Spleen (tissue), 7 donors: ENCODE measurements around the gene TOPORS.

ENCODE experiments used
- POLR2A ChIP-seq, 3 donors: fragments of 450-650 bp; IDR thresholded peaks; one replicate each; pipeline ENCODE4 v1.5.1; 2017; ENCODE audit warnings: antibody characterized with exemption in 3 of 3, mild to moderate bottlenecking in 1 of 3
- TF ChIP-seq, protein P1 (sequence below), 11 experiments: fragments of 200-600 bp in 7 of 11; fragments of 450-650 bp in 4 of 11; sonication (generic) in 4 of 11; IDR thresholded peaks in 8 of 11; conservative IDR thresholded peaks in 3 of 11; 1 replicate in 7 of 11; 2 replicates in 4 of 11; pipeline versions ENCODE4 v1.4.0 to v1.8.0; 2016 to 2021; ENCODE audit warnings: antibody characterized with exemption in 11 of 11, inconsistent platforms in 4 of 11, mild to moderate bottlenecking in 1 of 11
- donor health status: DM: no; HTN: no; CAD: no; lungs with moderate emphysema.
- donor health status: DM: no; HTN: no; CAD: no.
- donor health status: DM: no; HTN: no; CAD: no.

DNA sequence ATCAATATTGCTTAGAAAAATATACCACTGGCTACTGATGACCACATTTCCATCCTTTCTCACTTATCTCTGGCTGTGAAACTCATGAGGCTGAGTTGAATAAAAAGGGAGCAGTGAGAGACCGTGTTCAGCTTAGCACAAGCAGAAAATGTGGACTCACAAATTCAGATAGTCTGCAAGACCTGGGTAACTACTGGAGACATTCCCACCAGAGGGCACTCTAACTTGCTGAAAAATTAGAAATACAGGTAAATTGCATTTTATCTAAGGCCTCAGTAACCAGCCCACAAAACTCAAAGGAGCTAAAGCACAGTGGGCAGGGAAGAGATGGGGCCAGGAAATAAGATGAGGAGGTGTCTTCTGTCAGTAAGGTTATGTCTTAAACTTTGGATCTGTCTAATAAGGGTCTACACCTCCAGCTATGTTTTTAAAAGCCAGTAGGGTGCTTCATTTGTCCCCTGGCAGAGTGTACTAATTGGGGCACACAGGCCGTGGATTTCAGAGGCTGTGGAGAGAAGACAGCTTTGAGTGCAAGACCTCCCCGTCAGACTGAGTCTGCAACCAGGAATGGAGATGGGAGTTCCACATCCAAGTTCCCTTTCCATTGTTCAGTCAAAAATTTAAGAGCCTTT is 29.2 kb upstream of the TOPORS start:
- TF ChIP-seq, protein P1, sequence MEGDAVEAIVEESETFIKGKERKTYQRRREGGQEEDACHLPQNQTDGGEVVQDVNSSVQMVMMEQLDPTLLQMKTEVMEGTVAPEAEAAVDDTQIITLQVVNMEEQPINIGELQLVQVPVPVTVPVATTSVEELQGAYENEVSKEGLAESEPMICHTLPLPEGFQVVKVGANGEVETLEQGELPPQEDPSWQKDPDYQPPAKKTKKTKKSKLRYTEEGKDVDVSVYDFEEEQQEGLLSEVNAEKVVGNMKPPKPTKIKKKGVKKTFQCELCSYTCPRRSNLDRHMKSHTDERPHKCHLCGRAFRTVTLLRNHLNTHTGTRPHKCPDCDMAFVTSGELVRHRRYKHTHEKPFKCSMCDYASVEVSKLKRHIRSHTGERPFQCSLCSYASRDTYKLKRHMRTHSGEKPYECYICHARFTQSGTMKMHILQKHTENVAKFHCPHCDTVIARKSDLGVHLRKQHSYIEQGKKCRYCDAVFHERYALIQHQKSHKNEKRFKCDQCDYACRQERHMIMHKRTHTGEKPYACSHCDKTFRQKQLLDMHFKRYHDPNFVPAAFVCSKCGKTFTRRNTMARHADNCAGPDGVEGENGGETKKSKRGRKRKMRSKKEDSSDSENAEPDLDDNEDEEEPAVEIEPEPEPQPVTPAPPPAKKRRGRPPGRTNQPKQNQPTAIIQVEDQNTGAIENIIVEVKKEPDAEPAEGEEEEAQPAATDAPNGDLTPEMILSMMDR (IDR thresholded peaks at IDR 0.05 in 8 of 11, conservative IDR thresholded peaks at IDR 0.05 in 3 of 11), result peak in 9 of 11 experiments; percentile 16 to 57 (median 38)
- TF ChIP-seq POLR2A (IDR thresholded peaks at IDR 0.05), result no peak
